IMR-90 (cell line): ENCODE measurements around the gene TMEM106A. TPM values are rescaled to one million over a fixed set of nuclear protein-coding genes. Genes with fewer than 3 reads are reported as not detected.
A peak's percentile ranks its signal among the peaks of the same experiment; 100 is the strongest.

Experiments
- ATAC-seq: fragments of 200-7000 bp; cut with Tn5 transposase; 2 replicates; pipeline ENCODE4 v1.9.1; 2020; ENCODE audit warnings: low read depth, mild to moderate bottlenecking, moderate library complexity
- BruUV-seq: library from RNA; stranded (reverse); fragments of 400-500 nt; replicated peaks from 2 replicates; lab custom pipeline; 2021; lab: Mats Ljungman, UMichigan
- CTCF ChIA-PET: fragments of 300-600 bp; formaldehyde crosslinking; extraction: SDS; loops from one replicate; lab custom pipeline; 2021; ENCODE audit warnings: antibody characterized with exemption; lab: Yijun Ruan, JAX
- POLR2A ChIA-PET: fragments of 300-600 bp; sonication (Branson Sonifier 250); formaldehyde crosslinking; loops from one replicate; lab custom pipeline; 2022; ENCODE audit warnings: antibody characterized with exemption; ENCODE audit not compliant: unreplicated experiment; lab: Charles Lee
- DNase-seq: peaks from one replicate; pipeline ENCODE4 v3.0.0; 2013
- H2AFZ ChIP-seq: replicated peaks from 2 replicates; pipeline ENCODE3; 2013; ENCODE audit warnings: low read length, mild to moderate bottlenecking; ENCODE audit not compliant: poor library complexity
- H2AK5ac ChIP-seq: 2 replicates; pipeline ENCODE4 v1.6.1; 2013; ENCODE audit warnings: low read depth, low read length, inconsistent platforms
- H2AK9ac ChIP-seq: replicated peaks from 2 replicates; pipeline ENCODE3; 2013; ENCODE audit warnings: mild to moderate bottlenecking, low read depth, low read length, moderate library complexity; ENCODE audit not compliant: poor library complexity
- H2BK120ac ChIP-seq: 2 replicates; pipeline ENCODE4 v1.6.1; 2013; ENCODE audit warnings: low read depth, low read length, inconsistent platforms
- H2BK15ac ChIP-seq: 3 replicates; pipeline ENCODE4 v1.6.1; 2013; ENCODE audit warnings: low read depth, low read length, inconsistent platforms
- H2BK20ac ChIP-seq: 2 replicates; pipeline ENCODE4 v1.6.1; 2013; ENCODE audit warnings: low read depth, mild to moderate bottlenecking, inconsistent platforms, low read length, moderate library complexity
- H2BK5ac ChIP-seq: 2 replicates; pipeline ENCODE4 v1.6.1; 2013; ENCODE audit warnings: mild to moderate bottlenecking, low read depth, low read length, inconsistent platforms; ENCODE audit not compliant: poor library complexity, severe bottlenecking
- H3K14ac ChIP-seq: replicated peaks from 2 replicates; pipeline ENCODE4 v1.6.1; 2013; ENCODE audit warnings: low read depth, low read length, inconsistent platforms
- H3K18ac ChIP-seq: 2 replicates; pipeline ENCODE4 v1.6.1; 2013; ENCODE audit warnings: low read depth, low read length, control low read depth
- H3K23ac ChIP-seq: 2 replicates; pipeline ENCODE4 v1.6.1; 2013; ENCODE audit warnings: low read depth, low read length, inconsistent platforms
- H3K27ac ChIP-seq: 2 replicates; pipeline ENCODE4 v1.5.1; 2013; ENCODE audit warnings: mild to moderate bottlenecking, control low read depth, low read length; ENCODE audit not compliant: insufficient read depth
- H3K27me3 ChIP-seq: 2 replicates; pipeline ENCODE4 v1.6.1; 2013; ENCODE audit warnings: low read length; ENCODE audit not compliant: control insufficient read depth, insufficient read depth
- H3K36me3 ChIP-seq: 2 replicates; pipeline ENCODE4 v1.6.1; 2013; ENCODE audit warnings: low read length, mixed read lengths; ENCODE audit not compliant: control insufficient read depth, insufficient read depth
- H3K4ac ChIP-seq: 2 replicates; pipeline ENCODE4 v1.6.1; 2013; ENCODE audit warnings: low read depth, low read length, inconsistent platforms
- H3K4me1 ChIP-seq: 2 replicates; pipeline ENCODE4 v1.6.1; 2013; ENCODE audit warnings: low read length, mixed read lengths; ENCODE audit not compliant: control insufficient read depth, insufficient read depth
- H3K4me2 ChIP-seq: 2 replicates; pipeline ENCODE4 v1.6.1; 2013; ENCODE audit warnings: low read depth, mild to moderate bottlenecking, control low read depth, low read length, moderate library complexity
- H3K4me3 ChIP-seq: 2 replicates; pipeline ENCODE4 v1.5.1; 2013; ENCODE audit warnings: low read depth, mild to moderate bottlenecking, control low read depth, low read length, moderate library complexity; ENCODE audit not compliant: insufficient read depth
- H3K56ac ChIP-seq: 2 replicates; pipeline ENCODE4 v1.6.1; 2013; ENCODE audit warnings: low read length, inconsistent platforms; ENCODE audit not compliant: insufficient read depth; ENCODE audit errors: extremely low read depth
- H3K79me1 ChIP-seq, 2 experiments: 2 replicates each; pipeline ENCODE4 v1.6.1; 2013; ENCODE audit warnings: low read length in 2 of 2, inconsistent platforms in 1 of 2, low read depth in 1 of 2
- H3K9ac ChIP-seq: 2 replicates; pipeline ENCODE4 v1.6.1; 2013; ENCODE audit warnings: low read depth, low read length, control low read depth
- H3K9me1 ChIP-seq: 2 replicates; pipeline ENCODE4 v1.6.1; 2013; ENCODE audit warnings: low read length, inconsistent platforms; ENCODE audit not compliant: insufficient read depth
- H3K9me3 ChIP-seq: 2 replicates; pipeline ENCODE4 v1.6.1; 2013; ENCODE audit warnings: low read length; ENCODE audit not compliant: control insufficient read depth, insufficient read depth
- H4K20me1 ChIP-seq: 2 replicates; pipeline ENCODE4 v1.6.1; 2013; ENCODE audit warnings: low read length, inconsistent platforms; ENCODE audit not compliant: insufficient read depth
- H4K5ac ChIP-seq: 2 replicates; pipeline ENCODE4 v1.6.1; 2013; ENCODE audit warnings: mild to moderate bottlenecking, low read depth, low read length, control low read depth
- H4K8ac ChIP-seq, 2 experiments: 2 replicates each; pipeline ENCODE4 v1.6.1; 2013; ENCODE audit warnings: low read depth in 2 of 2, low read length in 2 of 2, control low read depth in 1 of 2, inconsistent platforms in 1 of 2
- H4K91ac ChIP-seq: 2 replicates; pipeline ENCODE4 v1.6.1; 2013; ENCODE audit warnings: low read depth, low read length, inconsistent platforms; ENCODE audit not compliant: insufficient read depth
- BHLHE40 ChIP-seq: fragments of 150-350 bp; IDR thresholded peaks from 2 replicates; pipeline ENCODE4 v1.6.1; 2016; ENCODE audit warnings: mild to moderate bottlenecking, low read depth, low read length
- MXI1 ChIP-seq: IDR thresholded peaks from 2 replicates; pipeline ENCODE4 v1.6.1; 2012; ENCODE audit warnings: low read depth, mild to moderate bottlenecking, low read length, moderate library complexity, borderline replicate concordance
- RCOR1 ChIP-seq: IDR thresholded peaks from 2 replicates; pipeline ENCODE4 v1.6.1; 2012; ENCODE audit warnings: mild to moderate bottlenecking, low read length, improper control_type of control experiment; ENCODE audit not compliant: insufficient replicate concordance
- WGBS, 2 experiments: methylation state at CpG; one replicate each; pipeline versions ENCODE4 v1.1.5 to v1.1.7; 2013; ENCODE audit warnings: missing lambda C conversion rate in 2 of 2; ENCODE audit not compliant: insufficient read length in 1 of 2; ENCODE audit errors: extremely low coverage in 2 of 2; 5-methylcytosine and 5-hydroxymethylcytosine counted together
- dilution Hi-C: fragments of 300-500 bp; cut with HindIII; formaldehyde crosslinking; loops from one replicate; pipeline ENCODE4 v1.14.3; 2018; ENCODE audit warnings: low sequenced_read_pairs; ENCODE audit not compliant: unreplicated experiment
- in situ Hi-C: fragments of 300-500 bp; cut with MboI; formaldehyde crosslinking; loops from 3 replicates; pipeline ENCODE4 v1.14.3; 2019; ENCODE audit warnings: low sequenced_read_pairs, inconsistent platforms, mixed read lengths
- intact Hi-C: fragments of 100-400 bp; cut with micrococcal nuclease; formaldehyde crosslinking; loops from 2 replicates; pipeline ENCODE4 v1.10.0; 2022
- polyA plus RNA-seq, 3 experiments: library from polyadenylated mRNA; depleted of rRNA; stranded (reverse); fragments of >200 nt; gene quantifications; 2 replicates each; pipeline ENCODE4 v1.2.3, GENCODE V29; 2012; ENCODE audit warnings: low replicate concordance in 1 of 3
- total RNA-seq: library from RNA; depleted of rRNA; stranded (reverse); fragments of >200 nt; gene quantifications from 2 replicates; pipeline ENCODE4 v1.2.3, GENCODE V29; 2012

TMEM106A gene
- total and polyA plus RNA-seq, 2 of the 4 experiments (the other 2 are of a cell fraction) = 2.2 to 7.5 TPM

- H3K9me1 ChIP-seq = no peaks in the 10 kb centered on the region
- in situ Hi-C loops = loop anchor here (25.0 kb wide), 1 partner anchor 312 kb away; the partner anchor contains the start of gene DHX8
- peaks cover 24% of the 10 kb centered on the region for H3K36me3 ChIP-seq
- no peak overlapping the region; the same call in 1 of the 2 replicates for H3K18ac ChIP-seq
- H4K8ac ChIP-seq = peak overlapping the region in 1 of 2 experiments; percentile 46; a peak in 2 of 4 replicates
- WGBS, 2 experiments = 60% methylated on average over 1 of the region's 4 CpGs; no CpG with 5 or more reads in 1 of the 2 experiments
- peak overlapping the region; percentile 50; the same call in 1 of the 2 replicates for H3K4me2 ChIP-seq
- dilution Hi-C loops = no loop called here
- H2BK15ac ChIP-seq = peak overlapping the region; percentile 7; the same call in 1 of the 3 replicates
- H4K20me1 ChIP-seq = peaks cover 11% of the 10 kb centered on the region; the same call in 1 of the 2 replicates
- no TSS peak for BruUV-seq
- no peaks in the 10 kb centered on the region for H3K9me3 ChIP-seq
- H3K27me3 ChIP-seq = no peaks in the 10 kb centered on the region
- H2AFZ ChIP-seq = no peak overlapping the region
- peak overlapping the region; percentile 91 for H2BK5ac ChIP-seq
- no peak overlapping the region; the same call in 1 of the 2 replicates for H2BK120ac ChIP-seq
- peak overlapping the region; percentile 67; the same call in 1 of the 2 replicates for H2BK20ac ChIP-seq
- H2AK5ac ChIP-seq = peak overlapping the region; percentile 47; the same call in 1 of the 2 replicates
- H3K9ac ChIP-seq = no peak overlapping the region
- H3K4me3 ChIP-seq = no peak overlapping the region
- ATAC-seq (no peak), DNase-seq (peak; percentile 84)
- peak overlapping the region; percentile 27; the same call in 1 of the 2 replicates for H4K91ac ChIP-seq
- H3K4ac ChIP-seq = peak overlapping the region; percentile 41; the same call in 1 of the 2 replicates
- ChIA-PET POLR2A (no interaction called here), CTCF (interaction anchor here (1.6 kb wide), 1 partner anchor 151 kb away, joined by 7 read pairs; the partner anchor contains the start of gene RND2)
- H3K56ac ChIP-seq = no peak overlapping the region
- H3K79me1 ChIP-seq = peaks cover 12 to 47% of the 10 kb centered on the region in 2 experiments; a peak in 3 of 4 replicates
- H3K23ac ChIP-seq = no peak overlapping the region
- peak overlapping the region; percentile 66 for H3K14ac ChIP-seq
- intact Hi-C loops = no loop called here
- H2AK9ac ChIP-seq = no peak overlapping the region
- no peak overlapping the region for H4K5ac ChIP-seq
- peaks cover 2% of the 10 kb centered on the region; the same call in 1 of the 2 replicates for H3K4me1 ChIP-seq
- TF ChIP-seq RCOR1 (peak; percentile 14), MXI1 (peak; percentile 65; the same call in 1 of the 2 replicates), BHLHE40 (no peak)
- H3K27ac ChIP-seq = no peak overlapping the region; the same call in 1 of the 2 replicates
These were observed 36.2 kb upstream of the TMEM106A start for GRCh38 chr17:43175213-43176118.
